HG03039 (cell line): ENCODE data around the gene PTPRR.
"Not testable (repeated sequence)": the region's sequence is repeated elsewhere in the genome, so short reads cannot be mapped to it uniquely, and the experiment has no call there.

Experiments
- ATAC-seq: cut with Tn5 transposase; IDR thresholded peaks from one replicate; pipeline ENCODE4 v1.9.1; 2021; ENCODE audit warnings: mild to moderate bottlenecking, moderate library complexity; ENCODE audit not compliant: unreplicated experiment

PTPRR gene

GRCh38 chr12:70749931-70750330, 170.6 kb downstream of the PTPRR start:
- no peak for ATAC-seq

- ATAC-seq, result no peak
Observed at GRCh38 chr12:70748809-70749208, 171.7 kb downstream of the PTPRR start.

- ATAC-seq, result no peak
Observed at GRCh38 chr12:70747445-70748260, 172.9 kb downstream of the PTPRR start.

GRCh38 chr12:70745048-70745447, 175.5 kb downstream of the PTPRR start:
- no peak for ATAC-seq

- ATAC-seq, result no peak
Observed at GRCh38 chr12:70744178-70744577, 176.4 kb downstream of the PTPRR start.

- ATAC-seq, result no peak
Observed at GRCh38 chr12:70741256-70741655, 179.3 kb downstream of the PTPRR start.

GRCh38 chr12:70739756-70740155, 180.8 kb downstream of the PTPRR start:
- no peak for ATAC-seq

- no peak for ATAC-seq
Observed at GRCh38 chr12:70736351-70737133, 184.0 kb downstream of the PTPRR start.

- not testable (repeated sequence) for ATAC-seq
Observed at GRCh38 chr12:70735197-70735596, 185.3 kb downstream of the PTPRR start.

GRCh38 chr12:70733385-70733784, 187.2 kb downstream of the PTPRR start:
- peak; percentile 97 for ATAC-seq

- ATAC-seq, result no peak
Observed at GRCh38 chr12:70732287-70732686, 188.3 kb downstream of the PTPRR start.

GRCh38 chr12:70730675-70731180, 189.8 kb downstream of the PTPRR start:
- ATAC-seq, result no peak

GRCh38 chr12:70724444-70724843, 196.1 kb downstream of the PTPRR start:
- no peak for ATAC-seq

GRCh38 chr12:70722584-70723343, 197.8 kb downstream of the PTPRR start:
- ATAC-seq, result no peak

GRCh38 chr12:70721656-70722357, 198.7 kb downstream of the PTPRR start:
- no peak for ATAC-seq

- ATAC-seq, result no peak
Observed at GRCh38 chr12:70721216-70721615, 199.3 kb downstream of the PTPRR start.

- no peak for ATAC-seq
Observed at GRCh38 chr12:70719672-70720420, 200.7 kb downstream of the PTPRR start.

- ATAC-seq, result no peak
Observed at GRCh38 chr12:70719071-70719470, 201.5 kb downstream of the PTPRR start.

GRCh38 chr12:70711831-70712230, 208.7 kb downstream of the PTPRR start:
- ATAC-seq, result no peak

GRCh38 chr12:70709022-70709421, 211.5 kb downstream of the PTPRR start:
- ATAC-seq, result no peak
